Heart left ventricle (tissue), 16 donors: Measurements from ENCODE around the gene KRT71. TPM values are rescaled to one million over a fixed set of nuclear protein-coding genes. Genes with fewer than 3 reads are reported as not detected.

Experiments
- ATAC-seq, 4 donors: fragments of 200-7000 bp; cut with Tn5 transposase; one replicate each; pipeline ENCODE4 v1.9.1; 2020 to 2022; ENCODE audit warnings: moderate library complexity in 4 of 4, mild to moderate bottlenecking in 3 of 4, moderate number of reproducible peaks in 1 of 4
- DNase-seq, 5 donors: peaks; one replicate each; pipeline ENCODE4 v3.0.0-alpha.2; 2020
- H3K27ac ChIP-seq, 12 donors: fragments of 200-600 bp; sonication (generic) in 4 of 12; one replicate each; pipeline versions ENCODE4 v1.5.0 to v1.8.0; 2016 to 2022; ENCODE audit warnings: mild to moderate bottlenecking in 2 of 12
- H3K27me3 ChIP-seq, 9 donors: fragments of 200-600 bp; sonication (generic) in 2 of 9; one replicate each; pipeline versions ENCODE4 v1.5.1 to v1.8.0; 2016 to 2022; ENCODE audit warnings: mild to moderate bottlenecking in 3 of 9
- H3K36me3 ChIP-seq, 9 donors: fragments of 200-600 bp; sonication (generic) in 2 of 9; one replicate each; pipeline versions ENCODE4 v1.5.0 to v1.8.0; 2018 to 2022; ENCODE audit warnings: mild to moderate bottlenecking in 2 of 9
- H3K4me1 ChIP-seq, 12 donors: fragments of 200-600 bp; sonication (generic) in 4 of 12; one replicate each; pipeline versions ENCODE4 v1.5.0 to v1.8.0; 2016 to 2022; ENCODE audit warnings: mild to moderate bottlenecking in 3 of 12
- H3K4me3 ChIP-seq, 12 donors: fragments of 200-600 bp; sonication (generic) in 4 of 12; one replicate each; pipeline versions ENCODE4 v1.5.0 to v1.8.0; 2017 to 2022; ENCODE audit warnings: mild to moderate bottlenecking in 9 of 12, moderate library complexity in 4 of 12
- H3K9me3 ChIP-seq, 12 donors: fragments of 200-600 bp; sonication (generic) in 4 of 12; one replicate each; pipeline versions ENCODE4 v1.5.0 to v1.8.0; 2016 to 2022; ENCODE audit warnings: mild to moderate bottlenecking in 1 of 12
- CTCF ChIP-seq, 12 donors: fragments of 200-600 bp; sonication (generic) in 4 of 12; IDR thresholded peaks; one replicate each; pipeline versions ENCODE4 v1.5.0 to v1.8.0; 2018 to 2022; ENCODE audit warnings: antibody characterized with exemption in 12 of 12, mild to moderate bottlenecking in 5 of 12
- POLR2A ChIP-seq, 2 donors: fragments of 450-650 bp; IDR thresholded peaks; one replicate each; pipeline ENCODE4 v1.6.1; 2017; ENCODE audit warnings: antibody characterized with exemption in 2 of 2, mild to moderate bottlenecking in 2 of 2, moderate library complexity in 2 of 2
- WGBS, 4 donors: extraction: QIAGEN DNeasy Blood & Tissue Kit in 2 of 4; methylation state at CpG; one replicate each; pipeline versions ENCODE4 v1.1.5 to v1.1.7; 2013 to 2018; 5-methylcytosine and 5-hydroxymethylcytosine counted together
- intact Hi-C, 10 donors: fragments of 100-400 bp; cut with DNase I; formaldehyde crosslinking; loops; one replicate each; pipeline versions ENCODE4 v1.11.1 to v1.14.2; 2022
- polyA plus RNA-seq, 2 donors: library from polyadenylated mRNA; stranded (reverse); fragments of 200-250 nt; gene quantifications; one replicate each; pipeline ENCODE4 v1.2.3, GENCODE V29; 2013
- total RNA-seq, 9 donors: library from RNA; depleted of rRNA in 2 of 9; stranded (reverse); fragments of >200 nt in 2 of 9; fragmentation: NEBNext Ultra II Directional in 3 of 9; extraction: Animal tissue kit (Norgen Biotek cat#: 25700) in 3 of 9; gene quantifications; one replicate each; pipeline versions ENCODE4 v1.1.0 to v1.2.4, GENCODE V29; 2016 to 2023
- donor health status: ischemic (EF 13 %, LVEDD 7.1; RV severe dilation, severe dysfunction).
- donor health status: healthy with polysubstance abuse.
- donor health status: DM: no; HTN: yes; CAD: no.
- donor health status: DM: no; HTN: no; CAD: no.
- donor health status: ischemic (EF 25% LVEDD 6.9; RV normal size, moderate dysfunction).
- donor health status: ischemic (EF 25% LVEDD 5.7; RV mildly dilated, moderate dysfunction).
- donor health status: healthy.
- donor health status: DM: yes; HTN: yes; CAD: no.
- donor health status: ischemic (EF 35%, LVEDD 5.7; RV mildly dilated, moderate dysfunction).
- donor health status: nonischemic (EF 11% LVEDD 7.7; RV severe dilation, severe dysfunction).
- donor health status: DM: yes; HTN: yes; CAD: no.
- donor health status: PGD.
- donor health status: ischemic (EF 29% LVEDD 5.4; RV normal size, mild dysfunction).
- donor health status: nonischemic (EF 23%, LVEDD 6.1; RV moderate dilation, normal function).

KRT71 gene
- total and polyA plus RNA-seq, 11 donors, result not detected

GRCh38 chr12:52531566-52532300 lies 21.2 kb downstream of the KRT71 start:
- H3K36me3 ChIP-seq, result no peaks in the 10 kb centered on the region
- DNase-seq (no peak), ATAC-seq (no peak)
- H3K4me1 ChIP-seq, result no peaks in the 10 kb centered on the region
- H3K27ac ChIP-seq, result no peak overlapping the region
- H3K4me3 ChIP-seq, result no peak overlapping the region
- H3K9me3 ChIP-seq, result no peaks in the 10 kb centered on the region
- intact Hi-C loops, result no loop called here
- TF ChIP-seq CTCF (IDR thresholded peaks at IDR 0.05) (no peak), POLR2A (IDR thresholded peaks at IDR 0.05) (no peak)
- H3K27me3 ChIP-seq, result peaks cover 0 to 3% (median 0%) of the 10 kb centered on the region in 9 donors
- 64 to 90% (median 79%) methylated on average over 18 of the region's 18 CpGs for WGBS, 4 donors

GRCh38 chr12:52530905-52531304 lies 22.0 kb downstream of the KRT71 start:
- no peak for DNase-seq
- WGBS, 4 donors, result 75 to 86% (median 81%) methylated on average over 2 of the region's 2 CpGs
- Histone ChIP-seq H3K27me3 (peaks cover 0 to 3% (median 0%) of the 10 kb centered on the region in 9 donors), H3K36me3 (no peaks in the 10 kb centered on the region), H3K4me1 (no peaks in the 10 kb centered on the region), H3K4me3 (no peak overlapping the region), H3K27ac (no peak overlapping the region), H3K9me3 (no peaks in the 10 kb centered on the region)
- no peak for ATAC-seq
- no peak for TF ChIP-seq POLR2A (IDR thresholded peaks at IDR 0.05)
- intact Hi-C loops, result no loop called here

GRCh38 chr12:52530366-52530765 lies 22.6 kb downstream of the KRT71 start:
- TF ChIP-seq POLR2A (IDR thresholded peaks at IDR 0.05) (no peak), CTCF (IDR thresholded peaks at IDR 0.05) (no peak)
- Histone ChIP-seq H3K36me3 (no peaks in the 10 kb centered on the region), H3K27me3 (peaks cover 0 to 3% (median 0%) of the 10 kb centered on the region in 9 donors), H3K4me1 (no peaks in the 10 kb centered on the region), H3K4me3 (no peak overlapping the region), H3K9me3 (no peaks in the 10 kb centered on the region), H3K27ac (no peak overlapping the region)
- 72 to 76% (median 74%) methylated on average over 2 of the region's 2 CpGs for WGBS, 4 donors
- ATAC-seq, result no peak
- intact Hi-C loops, result no loop called here
- no peak for DNase-seq

GRCh38 chr12:52529846-52530245 lies 23.1 kb downstream of the KRT71 start:
- TF ChIP-seq CTCF (IDR thresholded peaks at IDR 0.05) (no peak), POLR2A (IDR thresholded peaks at IDR 0.05) (no peak)
- ATAC-seq (no peak), DNase-seq (no peak)
- H3K27me3 ChIP-seq, result peaks cover 0 to 3% (median 0%) of the 10 kb centered on the region in 9 donors
- no peaks in the 10 kb centered on the region for H3K36me3 ChIP-seq
- no peak overlapping the region for H3K4me3 ChIP-seq
- H3K4me1 ChIP-seq, result no peaks in the 10 kb centered on the region
- H3K9me3 ChIP-seq, result no peaks in the 10 kb centered on the region
- WGBS, 4 donors, result 88 to 96% (median 93%) methylated on average over 9 of the region's 9 CpGs
- no peak overlapping the region for H3K27ac ChIP-seq
- intact Hi-C loops, result no loop called here

GRCh38 chr12:52529417-52529816 lies 23.5 kb downstream of the KRT71 start:
- Histone ChIP-seq H3K36me3 (no peaks in the 10 kb centered on the region), H3K4me1 (no peaks in the 10 kb centered on the region), H3K27ac (no peak overlapping the region), H3K9me3 (no peaks in the 10 kb centered on the region), H3K4me3 (no peak overlapping the region), H3K27me3 (peaks cover 0 to 3% (median 0%) of the 10 kb centered on the region in 9 donors)
- 91 to 100% (median 94%) methylated on average over 2 of the region's 2 CpGs for WGBS, 4 donors
- DNase-seq (no peak), ATAC-seq (no peak)
- intact Hi-C loops, result no loop called here
- no peak for TF ChIP-seq POLR2A (IDR thresholded peaks at IDR 0.05)
- no peak for TF ChIP-seq CTCF (IDR thresholded peaks at IDR 0.05)
